ENCODE measurements around the gene SORCS2.

The SORCS2 gene

DNA sequence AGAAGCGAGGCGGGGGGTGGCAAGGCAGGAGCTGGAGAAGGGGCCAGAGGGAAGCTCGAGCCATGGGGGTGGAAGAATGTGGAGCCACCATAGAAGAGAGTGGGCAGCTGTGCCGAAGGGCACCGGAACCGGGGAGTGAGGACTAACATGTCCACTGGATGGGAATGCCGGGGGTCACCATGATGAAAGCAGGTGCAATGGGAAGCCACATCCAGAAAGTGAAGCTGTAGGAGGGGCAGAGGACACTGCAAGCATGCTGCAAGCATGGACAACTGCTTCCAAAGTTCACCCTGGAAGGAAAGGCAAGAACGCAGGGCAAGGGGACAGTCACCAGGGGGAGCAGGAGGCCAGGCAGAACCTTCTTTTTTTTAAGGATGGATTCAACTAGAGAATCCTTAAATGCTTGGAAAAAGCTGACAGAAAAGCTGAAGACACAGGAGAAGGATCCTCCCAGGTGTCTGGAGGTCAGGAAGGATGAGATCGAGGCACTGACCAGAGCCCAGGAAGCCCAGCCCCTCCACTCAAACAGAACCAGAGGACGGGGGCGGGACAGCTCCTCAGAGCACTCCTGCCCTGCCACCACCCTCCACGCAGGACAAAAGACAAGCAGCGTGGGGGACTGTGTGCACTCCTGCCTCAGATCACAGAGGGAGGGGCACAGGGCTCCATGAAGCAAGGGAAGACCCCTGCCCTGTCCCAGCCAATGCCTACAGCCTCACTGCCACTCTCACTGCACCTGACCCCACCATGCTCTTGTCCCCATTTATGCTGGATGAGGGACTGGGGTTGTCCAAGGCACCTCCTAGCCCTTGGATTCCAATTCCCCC lies 578.1 kb downstream of the SORCS2 start:
- H3K27me3 ChIP-seq (replicated peaks; ENCODE audit: control insufficient read depth, insufficient read depth, low read length): no peaks in the 10 kb centered on the region; the same call in 1 of the 2 replicates
- no peak overlapping the region for H3K4me3 ChIP-seq (replicated peaks; ENCODE audit: low read depth, low read length)
- no peak for DNase-seq (ENCODE audit: extremely low read depth, insufficient read length)
- no peaks in the 10 kb centered on the region for H3K36me3 ChIP-seq (ENCODE audit: control insufficient read depth, insufficient read depth, low read length)
- TF ChIP-seq, protein P1, sequence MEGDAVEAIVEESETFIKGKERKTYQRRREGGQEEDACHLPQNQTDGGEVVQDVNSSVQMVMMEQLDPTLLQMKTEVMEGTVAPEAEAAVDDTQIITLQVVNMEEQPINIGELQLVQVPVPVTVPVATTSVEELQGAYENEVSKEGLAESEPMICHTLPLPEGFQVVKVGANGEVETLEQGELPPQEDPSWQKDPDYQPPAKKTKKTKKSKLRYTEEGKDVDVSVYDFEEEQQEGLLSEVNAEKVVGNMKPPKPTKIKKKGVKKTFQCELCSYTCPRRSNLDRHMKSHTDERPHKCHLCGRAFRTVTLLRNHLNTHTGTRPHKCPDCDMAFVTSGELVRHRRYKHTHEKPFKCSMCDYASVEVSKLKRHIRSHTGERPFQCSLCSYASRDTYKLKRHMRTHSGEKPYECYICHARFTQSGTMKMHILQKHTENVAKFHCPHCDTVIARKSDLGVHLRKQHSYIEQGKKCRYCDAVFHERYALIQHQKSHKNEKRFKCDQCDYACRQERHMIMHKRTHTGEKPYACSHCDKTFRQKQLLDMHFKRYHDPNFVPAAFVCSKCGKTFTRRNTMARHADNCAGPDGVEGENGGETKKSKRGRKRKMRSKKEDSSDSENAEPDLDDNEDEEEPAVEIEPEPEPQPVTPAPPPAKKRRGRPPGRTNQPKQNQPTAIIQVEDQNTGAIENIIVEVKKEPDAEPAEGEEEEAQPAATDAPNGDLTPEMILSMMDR (IDR thresholded peaks at IDR 0.05; ENCODE audit: insufficient read depth, low read length, poor library complexity, severe bottlenecking): peak; percentile 77

DNA sequence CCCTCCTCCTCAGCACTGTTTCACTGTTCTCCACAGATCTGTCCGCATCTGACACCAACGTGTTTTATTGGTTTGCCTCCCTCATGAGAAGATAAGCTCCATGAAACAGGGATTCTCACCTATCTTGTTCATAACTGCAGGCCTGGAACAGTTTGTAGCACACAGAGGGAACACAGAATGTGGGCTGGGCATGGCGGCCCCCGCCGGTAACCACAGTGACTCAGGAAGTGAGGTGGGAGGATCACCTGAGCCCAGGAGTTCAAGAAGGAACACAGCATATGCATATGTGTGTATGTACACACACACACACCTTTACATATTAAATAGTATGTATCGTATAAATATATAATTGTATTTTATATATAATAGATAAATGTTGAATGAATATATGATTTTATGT lies 578.7 kb downstream of the SORCS2 start:
- TF ChIP-seq, protein P1 (IDR thresholded peaks at IDR 0.05; ENCODE audit: insufficient read depth, low read length, poor library complexity, severe bottlenecking): no peak
- H3K36me3 ChIP-seq (ENCODE audit: control insufficient read depth, insufficient read depth, low read length): no peaks in the 10 kb centered on the region
- no peaks in the 10 kb centered on the region; the same call in 1 of the 2 replicates for H3K27me3 ChIP-seq (replicated peaks; ENCODE audit: control insufficient read depth, insufficient read depth, low read length)

DNA sequence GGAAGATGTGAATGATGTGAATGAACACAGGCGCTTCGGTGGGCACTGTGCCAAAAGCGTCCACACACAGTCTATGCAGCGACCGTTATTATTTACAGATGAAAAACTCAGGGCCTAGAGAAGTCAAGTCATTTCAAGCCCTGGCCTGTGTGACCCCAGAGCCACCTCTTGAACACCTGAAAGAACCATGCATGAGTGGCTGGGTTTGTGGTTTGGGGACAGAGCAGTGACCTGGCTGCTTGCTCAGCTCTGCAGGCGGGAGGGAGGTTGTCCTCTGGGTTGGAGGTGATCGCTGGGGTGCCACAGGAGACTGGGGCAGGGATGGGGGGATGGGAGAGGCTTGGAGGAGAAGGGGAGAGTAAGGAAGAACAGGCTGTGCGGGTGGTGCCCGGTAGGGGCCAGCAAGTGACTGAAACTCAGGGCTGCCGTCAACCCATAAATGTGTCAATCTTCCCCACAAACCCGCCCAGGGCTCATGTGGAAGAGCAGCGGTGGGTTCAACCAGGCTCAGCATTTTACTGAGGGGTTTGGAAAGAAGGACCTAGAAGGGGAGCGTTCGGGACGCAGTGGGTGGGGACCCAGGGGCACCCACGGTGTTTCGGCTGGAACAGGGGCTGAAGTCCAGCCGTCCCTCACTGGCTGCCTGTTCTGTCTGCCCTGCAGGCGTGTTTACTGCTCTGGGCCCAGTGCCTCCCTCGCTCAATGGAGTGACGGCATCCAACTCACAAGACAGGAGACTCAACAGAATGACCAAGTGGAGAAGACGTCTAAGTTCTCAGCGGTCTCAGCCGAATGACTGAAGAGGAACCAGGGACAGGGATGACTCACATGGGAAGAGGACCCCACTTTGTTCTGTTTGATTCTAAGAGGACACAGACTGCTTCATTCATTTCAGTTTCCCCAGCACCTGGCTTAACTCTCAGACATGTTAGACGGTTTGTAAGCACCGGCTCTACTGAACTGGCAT lies 579.5 kb downstream of the SORCS2 start:
- TF ChIP-seq, protein P1 (IDR thresholded peaks at IDR 0.05; ENCODE audit: insufficient read depth, low read length, poor library complexity, severe bottlenecking): peak; percentile 13
- Histone ChIP-seq H3K4me3 (replicated peaks; ENCODE audit: low read depth, low read length) (no peak overlapping the region), H3K27me3 (replicated peaks; ENCODE audit: control insufficient read depth, insufficient read depth, low read length) (no peaks in the 10 kb centered on the region), H3K36me3 (ENCODE audit: control insufficient read depth, insufficient read depth, low read length) (no peaks in the 10 kb centered on the region)
- DNase-seq (ENCODE audit: extremely low read depth, insufficient read length): peak; percentile 70

More for the DNA sequence above, 578.7 kb downstream of the SORCS2 start:
- DNase-seq (ENCODE audit: extremely low read depth, insufficient read length): no peak
- H3K4me3 ChIP-seq (replicated peaks; ENCODE audit: low read depth, low read length): no peak overlapping the region

DNA sequence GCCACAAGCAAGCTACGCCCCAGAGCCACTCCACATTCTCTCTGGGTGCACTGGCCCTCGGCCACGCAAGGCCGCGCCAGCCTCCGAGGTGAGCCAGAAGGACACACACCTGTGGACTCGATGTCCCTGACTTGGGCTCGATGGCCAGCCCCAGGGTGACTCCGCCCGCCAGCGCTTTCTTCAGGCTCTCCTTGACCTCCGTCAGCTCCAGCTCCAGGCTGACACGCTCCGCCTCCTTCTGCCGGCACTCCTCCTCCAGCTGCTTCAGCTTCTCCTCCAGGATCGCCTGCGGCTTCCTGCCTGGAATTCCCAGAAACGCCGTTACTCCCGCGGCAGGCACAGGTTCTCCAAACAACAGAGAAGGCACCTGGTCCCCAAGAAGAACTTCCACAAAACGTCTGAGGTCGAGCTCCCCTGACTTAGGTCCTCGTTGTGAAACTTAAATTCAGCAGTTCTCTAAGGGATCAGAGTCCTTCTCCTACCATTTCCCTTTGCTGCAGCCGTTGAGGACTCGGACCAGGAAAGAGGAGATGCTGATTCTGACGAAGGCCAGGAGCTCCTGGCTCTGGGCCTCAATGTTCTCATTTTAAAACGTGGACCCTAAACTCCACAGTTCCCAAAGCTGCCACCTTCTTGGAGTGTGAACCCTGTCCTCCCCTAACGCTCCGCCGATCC lies 580.5 kb downstream of the SORCS2 start:
- TF ChIP-seq, protein P1 (IDR thresholded peaks at IDR 0.05; ENCODE audit: insufficient read depth, low read length, poor library complexity, severe bottlenecking): no peak
- Histone ChIP-seq H3K27me3 (replicated peaks; ENCODE audit: control insufficient read depth, insufficient read depth, low read length) (no peaks in the 10 kb centered on the region), H3K4me3 (replicated peaks; ENCODE audit: low read depth, low read length) (no peak overlapping the region), H3K36me3 (ENCODE audit: control insufficient read depth, insufficient read depth, low read length) (no peaks in the 10 kb centered on the region)
- DNase-seq (ENCODE audit: extremely low read depth, insufficient read length): no peak

DNA sequence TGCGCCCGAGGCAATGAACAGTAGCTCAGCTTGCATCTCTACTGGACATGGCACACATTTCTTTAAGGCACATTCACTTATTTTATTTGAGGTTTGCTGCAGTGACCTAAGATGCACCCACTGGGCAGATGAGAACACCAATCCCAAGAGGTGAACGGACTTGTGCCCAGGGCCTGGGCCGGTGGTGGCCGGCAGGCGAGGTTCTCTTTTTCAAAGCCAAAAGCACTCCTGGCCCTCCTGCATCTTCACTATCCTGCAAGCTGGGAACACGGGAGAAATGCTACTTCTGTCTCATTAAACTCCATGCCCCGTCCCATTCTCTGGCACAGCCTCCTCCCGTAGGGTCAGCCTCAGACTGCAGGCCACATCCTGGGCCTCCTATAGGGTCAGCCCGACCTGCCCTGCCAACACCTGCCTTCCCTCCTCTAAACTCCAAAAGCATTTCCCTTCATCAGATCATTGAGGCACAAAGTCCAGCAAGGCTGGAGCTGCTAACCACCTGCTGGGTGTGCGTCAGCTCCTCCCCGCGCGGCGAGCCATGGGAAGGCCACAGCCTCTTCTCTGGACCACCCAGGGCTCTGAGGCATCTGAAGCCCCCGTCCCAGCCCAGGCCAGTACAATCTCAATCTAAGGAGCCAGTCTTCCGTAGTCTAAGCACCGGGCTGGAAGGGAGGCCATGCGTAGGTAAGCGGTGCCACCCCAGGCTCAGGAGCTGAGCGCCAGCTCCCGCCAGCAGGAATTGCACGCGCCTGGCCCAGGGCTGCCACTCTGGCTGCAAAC lies 581.3 kb downstream of the SORCS2 start:
- Histone ChIP-seq H3K36me3 (ENCODE audit: control insufficient read depth, insufficient read depth, low read length) (no peaks in the 10 kb centered on the region), H3K4me3 (replicated peaks; ENCODE audit: low read depth, low read length) (no peak overlapping the region), H3K27me3 (replicated peaks; ENCODE audit: control insufficient read depth, insufficient read depth, low read length) (no peaks in the 10 kb centered on the region)
- no peak for DNase-seq (ENCODE audit: extremely low read depth, insufficient read length)
- TF ChIP-seq, protein P1 (IDR thresholded peaks at IDR 0.05; ENCODE audit: insufficient read depth, low read length, poor library complexity, severe bottlenecking): no peak

All from GM06990 (cell line).